NCI-H82 treated with DMSO at 0.1 percent for 48 hours (cell line): ENCODE measurements around the gene BTBD6.

Source experiments
- DNase-seq: peaks from one replicate; lab custom pipeline; 2025; ENCODE audit not compliant: unreplicated experiment; lab: John Stamatoyannopoulos, UW

BTBD6 gene

GRCh38 chr14:105229099-105229655 is 19.2 kb upstream of the BTBD6 start:
- DNase-seq = no peak

GRCh38 chr14:105240811-105241576 is 7.3 kb upstream of the BTBD6 start:
- no peak for DNase-seq

DNA sequence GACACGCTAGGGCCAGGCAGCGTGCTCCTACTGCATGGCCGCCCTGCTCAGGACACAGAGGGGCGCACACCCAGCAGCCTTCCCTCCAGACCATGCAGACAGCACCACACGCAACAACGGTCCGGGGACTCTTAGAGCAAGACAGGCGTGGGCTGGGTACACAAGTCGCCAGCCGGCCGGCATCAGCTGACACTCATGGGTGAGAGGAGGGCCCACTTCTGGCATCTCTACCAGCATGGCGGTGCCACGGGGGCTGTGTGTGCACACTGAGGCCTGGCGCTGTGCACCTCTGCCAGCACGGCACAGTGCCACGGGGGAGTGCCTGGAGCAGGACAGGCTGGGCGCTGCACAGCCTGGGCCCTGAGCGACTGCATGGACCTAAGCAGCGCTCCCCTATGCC is 6.7 kb upstream of the BTBD6 start:
- DNase-seq = no peak

GRCh38 chr14:105244334-105244733 is 4.0 kb upstream of the BTBD6 start:
- DNase-seq = no peak

GRCh38 chr14:105247026-105247425 is 1.3 kb upstream of the BTBD6 start:
- DNase-seq = no peak

DNA sequence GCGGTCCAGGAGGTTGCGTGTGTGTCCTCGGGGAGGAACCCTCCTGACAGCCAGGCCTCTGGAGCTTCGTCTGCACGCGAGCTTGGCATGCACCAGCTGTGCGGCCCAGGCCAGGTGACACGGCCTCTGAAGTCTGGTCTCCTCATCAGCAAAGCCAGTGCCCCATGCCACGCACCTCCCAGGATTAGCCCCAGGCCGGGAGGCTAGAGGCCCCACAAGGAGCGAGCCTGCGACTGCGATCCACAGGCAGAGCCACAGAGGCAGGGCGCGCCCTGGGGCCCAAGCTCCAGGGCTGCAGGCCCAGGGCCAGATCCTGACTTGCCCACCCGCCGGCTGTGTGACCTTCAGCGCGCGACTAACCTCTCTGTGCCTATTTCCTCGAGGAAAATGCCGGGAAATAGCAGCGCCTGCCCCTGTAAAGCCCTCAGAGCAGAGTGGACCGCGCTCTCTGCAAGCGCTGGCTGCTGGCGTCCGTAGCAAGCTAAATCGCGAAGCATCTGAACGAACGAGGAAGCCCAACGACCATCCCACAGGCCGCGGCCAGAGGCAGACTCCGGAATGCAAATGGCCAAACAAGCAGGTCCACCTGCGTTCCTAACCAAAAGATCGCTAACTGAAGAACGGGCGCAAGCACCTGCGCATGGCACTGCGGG is 492 bp upstream of the BTBD6 start:
- DNase-seq = no peak

DNA sequence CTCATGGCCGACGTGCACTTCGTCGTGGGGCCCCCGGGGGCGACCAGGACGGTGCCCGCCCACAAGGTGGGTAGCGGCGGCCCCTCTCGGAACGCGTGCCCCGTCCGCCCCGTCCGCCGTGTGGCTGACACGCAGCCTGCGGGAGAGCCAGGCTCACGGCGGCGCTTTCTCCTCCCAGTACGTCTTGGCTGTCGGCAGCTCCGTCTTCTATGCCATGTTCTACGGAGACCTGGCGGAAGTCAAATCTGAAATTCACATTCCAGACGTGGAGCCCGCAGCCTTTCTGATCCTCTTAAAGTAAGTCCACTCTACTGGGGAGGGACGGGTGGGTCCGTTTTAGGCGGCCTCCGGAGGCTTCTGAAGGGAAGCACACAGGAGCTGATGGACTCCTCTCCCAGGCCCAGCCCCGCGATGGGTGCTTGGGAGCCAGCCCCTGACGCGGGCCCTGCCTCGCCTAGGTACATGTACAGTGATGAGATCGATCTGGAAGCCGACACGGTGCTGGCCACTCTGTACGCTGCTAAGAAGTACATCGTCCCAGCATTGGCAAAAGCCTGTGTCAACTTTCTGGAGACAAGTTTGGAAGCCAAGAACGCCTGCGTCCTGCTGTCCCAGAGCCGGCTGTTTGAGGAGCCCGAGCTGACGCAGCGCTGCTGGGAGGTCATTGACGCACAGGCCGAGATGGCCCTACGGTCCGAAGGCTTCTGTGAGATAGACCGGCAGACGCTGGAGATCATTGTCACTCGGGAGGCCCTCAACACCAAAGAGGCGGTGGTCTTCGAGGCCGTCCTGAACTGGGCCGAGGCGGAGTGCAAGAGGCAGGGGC is 1.1 kb downstream of the BTBD6 start:
- no peak for DNase-seq

DNA sequence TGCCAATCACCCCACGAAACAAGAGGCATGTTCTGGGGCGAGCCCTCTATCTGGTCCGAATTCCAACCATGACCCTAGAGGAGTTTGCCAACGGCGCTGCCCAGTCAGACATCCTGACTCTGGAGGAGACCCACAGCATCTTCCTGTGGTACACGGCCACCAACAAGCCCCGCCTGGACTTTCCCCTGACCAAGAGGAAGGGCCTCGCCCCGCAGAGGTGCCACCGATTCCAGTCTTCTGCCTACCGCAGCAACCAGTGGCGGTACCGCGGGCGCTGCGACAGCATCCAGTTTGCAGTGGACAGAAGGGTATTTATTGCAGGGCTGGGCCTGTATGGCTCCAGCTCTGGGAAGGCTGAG is 1.7 kb downstream of the BTBD6 start:
- no peak for DNase-seq

DNA sequence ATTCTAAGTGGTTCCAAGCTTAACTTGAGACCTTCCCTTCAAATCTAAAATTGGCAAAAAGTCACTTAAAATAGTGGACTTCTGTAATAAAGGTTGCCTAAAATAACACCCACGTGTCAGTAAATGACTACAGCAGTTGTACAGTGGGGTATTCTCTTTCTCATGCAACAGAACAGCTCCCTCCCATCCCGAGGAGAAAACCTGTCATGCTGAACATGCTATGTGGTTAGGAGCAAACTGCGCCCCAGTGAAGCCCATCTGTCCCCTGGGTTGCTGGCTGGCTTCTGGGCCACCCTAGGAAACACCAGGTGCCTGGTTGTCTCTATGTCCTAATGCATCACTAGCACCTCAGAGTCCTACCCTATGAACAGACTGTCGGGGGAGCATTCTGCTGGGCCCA is 2.7 kb downstream of the BTBD6 start:
- no peak for DNase-seq

DNA sequence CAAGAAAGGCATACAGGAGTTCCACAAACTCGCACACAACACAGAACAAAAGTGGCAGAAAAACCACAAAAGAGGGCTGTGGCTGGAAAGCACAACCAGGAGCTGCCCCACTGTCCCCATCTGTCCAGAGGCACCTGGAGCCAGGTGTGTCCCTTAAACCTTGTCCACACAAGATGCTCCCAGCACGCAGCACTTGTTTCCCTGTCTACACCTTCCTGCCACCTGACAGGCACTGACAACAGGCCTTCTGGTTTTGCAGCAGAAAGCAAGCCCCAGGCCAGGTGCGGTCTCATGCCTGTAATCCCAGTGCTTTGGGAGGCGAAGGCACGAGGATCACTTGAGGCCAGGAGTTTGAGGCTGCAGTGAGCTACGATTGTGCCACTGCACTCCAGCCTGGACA is 3.6 kb downstream of the BTBD6 start:
- DNase-seq = no peak

- no peak for DNase-seq
Observed at GRCh38 chr14:105252552-105253328, 4.4 kb downstream of the BTBD6 start.

- DNase-seq = no peak
Observed at GRCh38 chr14:105253329-105253682, 5.0 kb downstream of the BTBD6 start.

GRCh38 chr14:105255021-105255507 is 6.7 kb downstream of the BTBD6 start:
- DNase-seq = no peak

GRCh38 chr14:105256292-105256960 is 8.1 kb downstream of the BTBD6 start:
- no peak for DNase-seq

DNA sequence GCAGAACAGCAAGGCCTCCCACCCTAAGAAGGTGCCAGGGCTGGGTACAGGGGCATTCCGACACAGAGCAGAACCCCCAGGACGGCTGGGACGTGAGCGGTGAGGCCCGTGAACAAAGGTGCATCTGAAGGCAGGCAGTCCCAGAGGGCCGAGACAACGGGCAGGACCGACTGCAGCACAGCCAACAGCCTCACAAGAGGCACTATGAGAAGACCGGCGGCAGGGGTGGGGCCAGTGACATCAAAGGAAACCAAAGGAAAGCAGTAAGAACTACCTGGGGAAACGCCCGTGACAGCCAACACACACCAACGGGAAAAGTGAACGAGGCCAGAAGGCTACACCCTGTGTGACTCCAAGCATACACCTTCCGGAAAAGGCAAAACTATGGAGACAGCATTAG is 9.1 kb downstream of the BTBD6 start:
- no peak for DNase-seq

GRCh38 chr14:105258846-105259245 is 10.5 kb downstream of the BTBD6 start:
- DNase-seq = no peak

DNA sequence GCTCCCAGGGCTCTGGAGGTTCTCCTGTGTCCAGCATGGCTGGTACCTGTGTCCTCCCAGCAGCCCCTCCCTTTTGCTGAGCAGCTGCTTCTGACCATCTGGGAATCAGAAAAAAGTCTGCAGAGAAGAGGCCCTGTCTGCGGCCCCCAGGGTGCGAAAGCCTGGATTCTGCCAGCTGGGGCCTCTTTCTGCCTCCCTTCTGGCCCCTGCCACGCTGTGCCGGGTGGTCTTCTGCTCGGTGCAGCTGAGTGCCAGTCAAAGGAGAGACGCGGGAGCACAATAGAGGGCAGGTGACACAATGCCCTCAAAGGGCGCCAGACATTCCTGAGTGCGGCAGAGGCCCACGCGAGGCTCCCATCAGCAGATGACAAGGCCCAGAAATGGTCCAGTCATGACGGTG is 12.6 kb downstream of the BTBD6 start:
- DNase-seq = no peak

GRCh38 chr14:105261781-105262180 is 13.4 kb downstream of the BTBD6 start:
- no peak for DNase-seq

DNA sequence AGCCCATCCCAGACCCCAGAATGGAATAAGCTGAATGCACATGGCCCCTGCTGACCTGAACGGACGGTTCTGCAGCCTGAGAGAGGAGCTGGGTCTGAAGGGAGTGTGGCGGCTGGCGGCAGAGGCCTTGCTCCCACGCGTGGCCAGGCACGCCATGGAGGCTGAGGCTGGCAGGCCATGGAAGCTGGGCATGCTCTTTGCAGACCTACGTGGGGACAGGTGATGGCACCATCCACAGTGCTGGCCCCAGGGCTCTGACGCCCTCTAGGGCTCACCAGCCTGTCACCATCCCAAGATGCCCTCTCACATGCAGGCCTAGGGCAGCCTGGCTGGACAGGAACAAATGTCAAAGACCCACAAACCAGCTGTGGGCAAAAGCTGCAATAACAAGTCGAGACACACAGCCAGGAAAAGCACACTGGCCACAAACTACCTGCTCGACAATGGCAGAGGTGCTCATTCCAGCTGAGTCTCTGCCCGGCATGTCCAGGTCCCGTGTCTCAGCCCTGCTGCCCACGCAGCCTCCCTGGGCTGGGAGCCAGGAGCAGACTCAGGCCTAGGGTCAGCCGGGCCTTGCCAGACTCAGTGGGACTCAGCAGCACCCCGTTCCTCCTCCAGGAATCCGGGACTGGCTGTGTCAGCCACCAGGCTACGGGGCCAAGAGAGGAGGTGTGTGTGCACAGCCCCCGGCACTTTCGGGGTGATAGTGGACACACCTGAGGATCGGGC is 19.7 kb downstream of the BTBD6 start:
- DNase-seq = no peak
